Measurements from ENCODE around the gene RAP1GAP2. TPM values are rescaled to one million over a fixed set of nuclear protein-coding genes. Genes with fewer than 3 reads are reported as not detected.

RAP1GAP2 gene
- total RNA-seq, 4 donors from 2014 or later, result 7.4 to 13.1 (median 10.7) TPM

GRCh38 chr17:2801841-2802240, 5.6 kb downstream of the RAP1GAP2 start:
- Histone ChIP-seq H3K4me1 (no peaks in the 10 kb centered on the region), H3K9me3 (peaks cover 0 to 3% (median 0%) of the 10 kb centered on the region in 4 donors), H3K4me3 (no peak overlapping the region), H3K27me3 (peaks cover 0 to 32% (median 0%) of the 10 kb centered on the region in 4 donors), H3K27ac (replicated peaks in 1 of 4) (no peak overlapping the region), H3K36me3 (no peaks in the 10 kb centered on the region)
- TF ChIP-seq POLR2AphosphoS5 (IDR thresholded peaks at IDR 0.05) (no peak), CTCF (IDR thresholded peaks at IDR 0.05) (no peak), EP300 (IDR thresholded peaks at IDR 0.05) (no peak), POLR2A (IDR thresholded peaks at IDR 0.05; ENCODE audit: low read depth) (no peak)
- intact Hi-C loops (cut with DNase I), result no loop called here
- DNase-seq (ENCODE audit: extremely low spot score), result no peak
- 63% methylated on average over 6 of the region's 6 CpGs for WGBS

- Histone ChIP-seq H3K4me3 (no peak overlapping the region), H3K36me3 (no peaks in the 10 kb centered on the region), H3K27ac (replicated peaks in 1 of 4) (no peak overlapping the region), H3K9me3 (peaks cover 0 to 3% (median 0%) of the 10 kb centered on the region in 4 donors), H3K4me1 (no peaks in the 10 kb centered on the region), H3K27me3 (peaks cover 0 to 25% (median 0%) of the 10 kb centered on the region in 4 donors)
- TF ChIP-seq POLR2A (IDR thresholded peaks at IDR 0.05; ENCODE audit: low read depth) (no peak), EP300 (IDR thresholded peaks at IDR 0.05) (no peak), CTCF (IDR thresholded peaks at IDR 0.05) (no peak), POLR2AphosphoS5 (IDR thresholded peaks at IDR 0.05) (no peak)
- intact Hi-C loops (cut with DNase I), result no loop called here
- WGBS, result 91% methylated on average over 8 of the region's 8 CpGs
- no peak for DNase-seq (ENCODE audit: extremely low spot score)
Observed at GRCh38 chr17:2802574-2802973, 6.3 kb downstream of the RAP1GAP2 start.

- peaks cover 0 to 17% (median 0%) of the 10 kb centered on the region in 4 donors for H3K27me3 ChIP-seq
- DNase-seq (ENCODE audit: extremely low spot score), result no peak
- no peak overlapping the region for H3K27ac ChIP-seq (replicated peaks in 1 of 4)
- H3K4me3 ChIP-seq, result no peak overlapping the region
- H3K4me1 ChIP-seq, result no peaks in the 10 kb centered on the region
- intact Hi-C loops (cut with DNase I), result no loop called here
- no peaks in the 10 kb centered on the region for H3K36me3 ChIP-seq
- peaks cover 0 to 3% (median 0%) of the 10 kb centered on the region in 4 donors for H3K9me3 ChIP-seq
- 84% methylated on average over 14 of the region's 14 CpGs for WGBS
- TF ChIP-seq POLR2A (IDR thresholded peaks at IDR 0.05; ENCODE audit: low read depth) (no peak), EP300 (IDR thresholded peaks at IDR 0.05) (no peak), CTCF (IDR thresholded peaks at IDR 0.05) (no peak)
Observed at GRCh38 chr17:2803386-2803785, 7.1 kb downstream of the RAP1GAP2 start.

- H3K9me3 ChIP-seq, result peaks cover 0 to 3% (median 0%) of the 10 kb centered on the region in 4 donors
- no peak for DNase-seq (ENCODE audit: extremely low spot score)
- no peak overlapping the region for H3K27ac ChIP-seq (replicated peaks in 1 of 4)
- no peaks in the 10 kb centered on the region for H3K36me3 ChIP-seq
- 84% methylated on average over 4 of the region's 4 CpGs for WGBS
- intact Hi-C loops (cut with DNase I), result no loop called here
- TF ChIP-seq EP300 (IDR thresholded peaks at IDR 0.05) (no peak), POLR2A (IDR thresholded peaks at IDR 0.05; ENCODE audit: low read depth) (no peak), POLR2AphosphoS5 (IDR thresholded peaks at IDR 0.05) (no peak), CTCF (IDR thresholded peaks at IDR 0.05) (no peak)
- no peak overlapping the region for H3K4me3 ChIP-seq
- H3K4me1 ChIP-seq, result no peaks in the 10 kb centered on the region
- H3K27me3 ChIP-seq, result peaks cover 0 to 15% (median 0%) of the 10 kb centered on the region in 4 donors
Observed at GRCh38 chr17:2803971-2804370, 7.7 kb downstream of the RAP1GAP2 start.

- no peaks in the 10 kb centered on the region for H3K36me3 ChIP-seq
- H3K27ac ChIP-seq (replicated peaks in 1 of 4), result no peak overlapping the region
- H3K4me3 ChIP-seq, result no peak overlapping the region
- H3K4me1 ChIP-seq, result no peaks in the 10 kb centered on the region
- DNase-seq (ENCODE audit: extremely low spot score), result no peak
- H3K9me3 ChIP-seq, result peaks cover 0 to 3% (median 0%) of the 10 kb centered on the region in 4 donors
- intact Hi-C loops (cut with DNase I), result no loop called here
- TF ChIP-seq POLR2AphosphoS5 (IDR thresholded peaks at IDR 0.05) (no peak), CTCF (IDR thresholded peaks at IDR 0.05) (no peak), EP300 (IDR thresholded peaks at IDR 0.05) (no peak), POLR2A (IDR thresholded peaks at IDR 0.05; ENCODE audit: low read depth) (no peak)
- 81% methylated on average over 7 of the region's 7 CpGs for WGBS
- peaks cover 0 to 10% (median 0%) of the 10 kb centered on the region in 4 donors for H3K27me3 ChIP-seq
Observed at GRCh38 chr17:2804912-2805311, 8.7 kb downstream of the RAP1GAP2 start.

Measured in esophagus muscularis mucosa (tissue), 4 donors.